RKO (cell line): ENCODE measurements around the gene PXT1.
A peak's percentile ranks its signal among the peaks of the same experiment; 100 is the strongest.
"Not testable (repeated sequence)": the region's sequence is repeated elsewhere in the genome, so short reads cannot be mapped to it uniquely, and the experiment has no call there.

Source experiments
- DNase-seq: peaks from one replicate; pipeline ENCODE4 v3.0.0-alpha.2; 2016; ENCODE audit warnings: low spot score

Gene PXT1

GRCh38 chr6:36442671-36443470 lies at the start of gene PXT1, which contains the start of gene KCTD20:
Gene PXT1, minus strand, starts transcription at chr6:36442854. Its CDS starts 16,772 bp downstream, at chr6:36426082.
Gene KCTD20, plus strand, starts transcription at chr6:36443000. Its CDS starts 27,098 bp downstream, at chr6:36470098.
- DNase-seq, result peak; percentile 93

- DNase-seq, result no peak
Measured at GRCh38 chr6:36492092-36492491, 49.4 kb upstream of the PXT1 start.

- peak; percentile 11 for DNase-seq
Measured at GRCh38 chr6:36491378-36491965, 48.8 kb upstream of the PXT1 start.

- DNase-seq, result no peak
Measured at GRCh38 chr6:36489426-36489825, 46.8 kb upstream of the PXT1 start.

GRCh38 chr6:36488221-36488620 lies 45.6 kb upstream of the PXT1 start:
- DNase-seq, result no peak

GRCh38 chr6:36487698-36488097 lies 45.0 kb upstream of the PXT1 start:
- no peak for DNase-seq

GRCh38 chr6:36484736-36485135 lies 42.1 kb upstream of the PXT1 start:
- DNase-seq, result no peak

- not testable (repeated sequence) for DNase-seq
Measured at GRCh38 chr6:36483326-36483725, 40.7 kb upstream of the PXT1 start.

GRCh38 chr6:36479256-36479655 lies 36.6 kb upstream of the PXT1 start:
- DNase-seq, result no peak

- no peak for DNase-seq
Measured at GRCh38 chr6:36478051-36478526, 35.4 kb upstream of the PXT1 start.

- no peak for DNase-seq
Measured at GRCh38 chr6:36469946-36470345, 27.3 kb upstream of the PXT1 start.

GRCh38 chr6:36469148-36469661 lies 26.6 kb upstream of the PXT1 start:
- DNase-seq, result no peak

GRCh38 chr6:36467625-36468024 lies 25.0 kb upstream of the PXT1 start:
- no peak for DNase-seq

GRCh38 chr6:36464233-36464632 lies 21.6 kb upstream of the PXT1 start:
- no peak for DNase-seq

- no peak for DNase-seq
Measured at GRCh38 chr6:36463676-36464075, 21.0 kb upstream of the PXT1 start.

- DNase-seq, result no peak
Measured at GRCh38 chr6:36461646-36462045, 19.0 kb upstream of the PXT1 start.

GRCh38 chr6:36460916-36461315 lies 18.3 kb upstream of the PXT1 start:
- no peak for DNase-seq

- DNase-seq, result no peak
Measured at GRCh38 chr6:36459501-36459900, 16.8 kb upstream of the PXT1 start.

GRCh38 chr6:36455486-36456027 lies 12.9 kb upstream of the PXT1 start:
- DNase-seq, result no peak

GRCh38 chr6:36452897-36453296 lies 10.2 kb upstream of the PXT1 start:
- DNase-seq, result not testable (repeated sequence)

- DNase-seq, result not testable (repeated sequence)
Measured at GRCh38 chr6:36449173-36449572, 6.5 kb upstream of the PXT1 start.

GRCh38 chr6:36445621-36446020 lies 3.0 kb upstream of the PXT1 start:
- no peak for DNase-seq

- no peak for DNase-seq
Measured at GRCh38 chr6:36444470-36444869, 1.8 kb upstream of the PXT1 start.
